B cell (primary cell): ENCODE results near the gene PARP16. TPM values are rescaled to one million over a fixed set of nuclear protein-coding genes. Genes with fewer than 3 reads are reported as not detected.

Experiments used
- ATAC-seq: fragments of 200-7000 bp; cut with Tn5 transposase; one replicate; pipeline ENCODE4 v1.10.0; 2021; ENCODE audit warnings: low read depth, mild to moderate bottlenecking, moderate number of reproducible peaks, moderate library complexity
- CTCF ChIA-PET: fragments of 350-600 bp; sonication (Branson Sonifier 250); formaldehyde crosslinking; loops from one replicate; lab custom pipeline; 2021; ENCODE audit warnings: antibody characterized with exemption, inconsistent platforms; lab: Charles Lee
- POLR2A ChIA-PET: fragments of 350-600 bp; sonication (Branson Sonifier 250); formaldehyde crosslinking; loops from one replicate; lab custom pipeline; 2021; ENCODE audit warnings: antibody characterized with exemption; lab: Charles Lee
- DNase-seq: peaks from one replicate; pipeline ENCODE4 v3.0.0; 2013
- H2AFZ ChIP-seq: 2 replicates; pipeline ENCODE4 v1.6.1; 2012; ENCODE audit warnings: mild to moderate bottlenecking, low read depth, low read length; ENCODE audit not compliant: insufficient read depth, poor library complexity, severe bottlenecking
- H3K27ac ChIP-seq, 2 donors: 1 replicate in 1 of 2; 2 replicates in 1 of 2; pipeline ENCODE4 v1.5.1; 2012 to 2013; ENCODE audit warnings: low read length in 2 of 2, mild to moderate bottlenecking in 2 of 2, moderate library complexity in 1 of 2
- H3K27me3 ChIP-seq, 4 experiments: fragments of 200-600 bp in 1 of 4; sonication (generic) in 1 of 4; replicated peaks in 1 of 4; 1 replicate in 2 of 4; 2 replicates in 2 of 4; pipeline versions ENCODE4 v1.6.1 to v1.7.0; 2013 to 2016; ENCODE audit warnings: low read length in 3 of 4, mild to moderate bottlenecking in 2 of 4, mixed read lengths in 1 of 4, moderate library complexity in 1 of 4; ENCODE audit not compliant: insufficient read depth in 4 of 4, control insufficient read depth in 3 of 4; ENCODE audit errors: control extremely low read depth in 1 of 4
- H3K36me3 ChIP-seq, 2 experiments: replicated peaks in 1 of 2; 1 replicate in 1 of 2; 2 replicates in 1 of 2; pipeline versions ENCODE4 v1.6.1 to v1.7.1; 2013; ENCODE audit warnings: low read length in 1 of 2; ENCODE audit not compliant: insufficient read depth in 2 of 2, control insufficient read depth in 1 of 2; ENCODE audit errors: control extremely low read depth in 1 of 2, extremely low read depth in 1 of 2
- H3K4me1 ChIP-seq, 2 donors: fragments of 200-600 bp in 1 of 2; sonication (generic) in 1 of 2; 1 replicate in 1 of 2; 2 replicates in 1 of 2; pipeline versions ENCODE4 v1.5.1 to v1.6.1; 2013 to 2017; ENCODE audit warnings: low read length in 2 of 2; ENCODE audit not compliant: control insufficient read depth in 2 of 2, insufficient read depth in 2 of 2
- H3K4me2 ChIP-seq: replicated peaks from 2 replicates; pipeline ENCODE3; 2012; ENCODE audit warnings: mild to moderate bottlenecking, low read depth, low read length; ENCODE audit not compliant: poor library complexity, severe bottlenecking
- H3K4me3 ChIP-seq, 5 experiments: fragments of 200-600 bp in 1 of 5; sonication (generic) in 1 of 5; 1 replicate in 3 of 5; 2 replicates in 2 of 5; pipeline versions ENCODE4 v1.5.1 to v1.7.0; 2011 to 2016; ENCODE audit warnings: low read length in 4 of 5, mild to moderate bottlenecking in 4 of 5, low read depth in 2 of 5, control low read depth in 1 of 5, moderate library complexity in 1 of 5; ENCODE audit not compliant: insufficient read depth in 1 of 5; ENCODE audit errors: control extremely low read depth in 1 of 5, extremely low read depth in 1 of 5
- H3K79me2 ChIP-seq: fragments of 200-600 bp; sonication (generic); one replicate; pipeline ENCODE4 v1.6.0; 2016; ENCODE audit warnings: low read length; ENCODE audit not compliant: control insufficient read depth, insufficient read depth
- H3K9ac ChIP-seq: fragments of 200-600 bp; sonication (generic); 2 replicates; pipeline ENCODE4 v1.6.1; 2017; ENCODE audit warnings: mild to moderate bottlenecking, low read length, moderate library complexity
- H3K9me3 ChIP-seq, 3 donors: one replicate each; pipeline versions ENCODE4 v1.6.1 to v1.7.1; 2013; ENCODE audit warnings: low read length in 2 of 3; ENCODE audit not compliant: control insufficient read depth in 2 of 3, insufficient read depth in 1 of 3; ENCODE audit errors: control extremely low read depth in 1 of 3
- H4K20me1 ChIP-seq: 2 replicates; pipeline ENCODE4 v1.6.0; 2012; ENCODE audit warnings: mild to moderate bottlenecking, low read length; ENCODE audit not compliant: insufficient read depth, control insufficient read depth, poor library complexity, severe bottlenecking
- H3K27ac Mint-ChIP-seq: one replicate; pipeline ENCODE4 v1.8.0; 2021; ENCODE audit warnings: mixed read lengths
- H3K27me3 Mint-ChIP-seq: one replicate; pipeline ENCODE4 v1.8.0; 2021; ENCODE audit warnings: mixed read lengths
- H3K4me1 Mint-ChIP-seq: one replicate; pipeline ENCODE4 v1.8.0; 2021; ENCODE audit warnings: mixed read lengths
- H3K4me3 Mint-ChIP-seq: one replicate; pipeline ENCODE4 v1.8.0; 2021; ENCODE audit warnings: mixed read lengths
- H3K9me3 Mint-ChIP-seq: one replicate; pipeline ENCODE4 v1.8.0; 2022; ENCODE audit warnings: mixed read lengths; ENCODE audit not compliant: insufficient read depth
- CTCF ChIP-seq: fragments of 200-600 bp; IDR thresholded peaks from one replicate; pipeline ENCODE4 v1.8.0; 2022; ENCODE audit warnings: antibody characterized with exemption, mild to moderate bottlenecking
- EZH2 ChIP-seq: IDR thresholded peaks from 2 replicates; pipeline ENCODE4 v1.6.1; 2012; ENCODE audit warnings: borderline replicate concordance, low read depth, mild to moderate bottlenecking, moderate library complexity, low read length; ENCODE audit not compliant: insufficient read depth, poor library complexity, severe bottlenecking
- WGBS: methylation state at CpG from one replicate; pipeline ENCODE4 v1.1.5; 2013; ENCODE audit warnings: missing lambda C conversion rate; ENCODE audit not compliant: insufficient coverage; 5-methylcytosine and 5-hydroxymethylcytosine counted together
- intact Hi-C: fragments of 100-400 bp; cut with micrococcal nuclease; formaldehyde crosslinking; loops from one replicate; pipeline ENCODE4 v1.10.0; 2022
- polyA plus RNA-seq: library from polyadenylated mRNA; depleted of rRNA; stranded (reverse); fragments of >200 nt; gene quantifications from 2 replicates; pipeline ENCODE4 v1.2.3, GENCODE V29; 2012
- total RNA-seq, 2 donors: library from RNA; stranded (reverse); fragments of 120-200 nt in 1 of 2; gene quantifications; 1 replicate in 1 of 2; 2 replicates in 1 of 2; pipeline versions ENCODE4 v1.2.3 to v1.2.4, GENCODE V29; 2013 to 2022

The PARP16 gene
- total and polyA plus RNA-seq, 2 donors (not counting 1 experiment from before 2014, with no cell fraction given): 18.2 to 19.1 TPM

- Histone ChIP-seq H3K27me3 (no peaks in the 10 kb centered on the region), H3K36me3 (no peaks in the 10 kb centered on the region), H3K79me2 (no peaks in the 10 kb centered on the region), H3K9ac (peak overlapping the region; percentile 31), H3K4me1 (peaks cover 7 to 16% of the 10 kb centered on the region in 2 donors), H4K20me1 (no peaks in the 10 kb centered on the region), H3K9me3 (peaks cover 0 to 15% (median 0%) of the 10 kb centered on the region in 3 donors), H3K4me3 (peak overlapping the region in 4 of 5 experiments; percentile 16 to 46 (median 36)), H2AFZ (no peak overlapping the region), H3K27ac (peak overlapping the region; percentile 95 to 98), H3K4me2 (peak overlapping the region; percentile 76)
- peak overlapping the region; percentile 96 for H3K4me3 Mint-ChIP-seq
- intact Hi-C loops: loop anchor here (2.0 kb wide), 2 partner anchors 120 to 250 kb away; partner anchors contain the start of gene CLPX
- peak overlapping the region; percentile 93 for H3K27ac Mint-ChIP-seq
- DNase-seq (no peak), ATAC-seq (no peak)
- no peak for TF ChIP-seq EZH2
- no peak for TF ChIP-seq CTCF
- H3K27me3 Mint-ChIP-seq: no peaks in the 10 kb centered on the region
- ChIA-PET CTCF (interaction anchor here (0.6 to 3.2 kb wide), 9 partner anchors 10 to 1007 kb away, joined by 3 to 26 read pairs (median 5); partner anchors contain the start of genes CLPX and PARP16), POLR2A (interaction anchor here (0.8 to 2.1 kb wide), 12 partner anchors 8 to 316 kb away, joined by 3 to 25 read pairs (median 6); partner anchors contain the start of genes CLPX, PARP16 and SPG21)
- no peaks in the 10 kb centered on the region for H3K9me3 Mint-ChIP-seq
- H3K4me1 Mint-ChIP-seq: peaks cover 21% of the 10 kb centered on the region
- WGBS: 15% methylated on average over 5 of the region's 14 CpGs
Measured at GRCh38 chr15:65305150-65305758, 18.6 kb upstream of the PARP16 start.
